ENCODE data around the gene GALNT16.

- TF ChIP-seq ZNF565 (CRISPR knock-in tag; conservative IDR thresholded peaks at IDR 0.05; ENCODE audit: low read depth) (no peak), ZFP3 (CRISPR knock-in tag; IDR thresholded peaks at IDR 0.05) (no peak), TOX (CRISPR knock-in tag; IDR thresholded peaks at IDR 0.05; ENCODE audit: borderline replicate concordance) (no peak), ZFP30 (CRISPR knock-in tag; IDR thresholded peaks at IDR 0.05) (no peak)
These were observed 28.2 kb downstream of the GALNT16 start for GRCh38 chr14:69288011-69288771.

Data from SK-N-SH treated with all-trans-retinoic acid at 6 μM for 48 hours (cell line).